ENCODE results near the gene HES7.
A peak's percentile ranks its signal among the peaks of the same experiment; 100 is the strongest.

HES7 gene

DNA sequence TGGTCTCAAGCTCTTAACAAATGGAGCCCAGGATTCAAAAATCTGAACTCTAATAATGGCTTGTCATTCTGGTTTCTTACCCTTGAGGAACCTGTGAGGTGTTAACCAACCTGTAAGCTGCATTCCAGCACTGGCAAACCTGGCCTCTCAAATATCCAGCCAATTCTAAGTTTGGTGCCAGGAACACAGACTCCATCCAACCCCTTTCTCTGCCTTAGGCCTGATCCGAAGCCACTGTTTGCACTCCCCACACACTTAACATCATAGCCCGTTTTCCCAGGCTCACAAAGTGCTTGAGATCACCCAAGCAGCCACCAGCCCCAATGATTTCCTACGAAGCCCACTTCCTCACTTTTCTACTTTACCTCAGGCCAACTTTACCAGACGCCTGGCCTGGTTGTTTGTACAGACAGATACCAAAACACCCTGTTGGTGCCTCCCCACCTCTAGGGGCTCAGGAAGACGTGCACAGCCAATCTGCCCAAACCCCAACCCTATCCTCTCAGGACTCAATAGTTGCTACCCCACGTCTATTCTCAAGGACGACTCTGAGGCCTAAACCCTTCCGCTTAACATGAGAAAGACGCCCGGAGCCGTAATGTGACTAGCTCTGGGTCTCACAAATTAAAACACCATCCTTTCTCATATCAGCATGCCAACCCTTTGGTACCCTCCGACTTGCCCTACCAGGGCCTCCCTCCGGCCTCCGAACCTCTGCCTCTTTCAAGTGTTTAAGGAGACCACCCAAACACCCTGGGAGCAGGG is 31.5 kb upstream of the HES7 start:
- no peak for DNase-seq (ENCODE audit: low read depth in 2 of 2)

DNA sequence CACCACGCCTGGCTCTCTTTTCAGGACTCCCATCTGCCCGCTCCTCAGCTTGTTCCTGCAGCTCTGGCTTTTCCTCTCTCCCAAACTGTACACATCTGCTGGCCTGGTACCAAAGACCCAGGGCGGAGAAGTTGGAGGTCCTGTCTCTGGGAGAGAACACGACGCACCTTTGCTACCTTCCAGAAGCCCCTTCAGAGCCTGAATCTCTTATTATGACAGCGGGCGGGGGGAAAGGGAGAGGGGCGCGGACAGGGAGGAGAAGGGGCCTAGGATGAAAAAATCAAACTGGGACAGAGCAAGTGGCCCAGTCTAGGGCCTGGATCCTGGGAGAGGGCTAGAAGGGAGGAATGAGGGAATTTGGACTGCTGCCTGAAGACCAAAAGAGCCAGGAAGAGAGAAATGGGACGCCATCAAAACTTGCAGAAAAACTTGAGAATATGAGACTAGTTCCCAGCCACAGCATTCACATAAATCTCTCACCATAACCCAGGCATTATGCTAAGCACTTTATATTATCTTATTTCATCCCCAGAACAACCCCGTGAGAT is 30.8 kb upstream of the HES7 start:
- no peak for DNase-seq (ENCODE audit: low read depth in 2 of 2)

GRCh38 chr17:8153957-8154607 is 30.2 kb upstream of the HES7 start:
- DNase-seq (ENCODE audit: low read depth in 2 of 2): peak; percentile 85 to 90

- DNase-seq (ENCODE audit: low read depth in 2 of 2): peak in 1 of 2 donors; percentile 58
Measured at GRCh38 chr17:8153525-8153956, 29.6 kb upstream of the HES7 start.

GRCh38 chr17:8153031-8153451 is 29.1 kb upstream of the HES7 start:
- DNase-seq (ENCODE audit: low read depth in 2 of 2): no peak

GRCh38 chr17:8152112-8152775 is 28.3 kb upstream of the HES7 start, which contains the start of gene PER1:
Gene PER1 (minus strand): TSS chr17:8152404. CDS start chr17:8150706, 1,698 bp downstream.
- peak; percentile 85 to 93 for DNase-seq (ENCODE audit: low read depth in 2 of 2)

- no peak for DNase-seq (ENCODE audit: low read depth in 2 of 2)
Measured at GRCh38 chr17:8151641-8152111, 27.8 kb upstream of the HES7 start.

- DNase-seq (ENCODE audit: low read depth in 2 of 2): peak; percentile 75 to 83
Measured at GRCh38 chr17:8151120-8151640, 27.3 kb upstream of the HES7 start.

- no peak for DNase-seq (ENCODE audit: low read depth in 2 of 2)
Measured at GRCh38 chr17:8150194-8151119, 26.6 kb upstream of the HES7 start.

- DNase-seq (ENCODE audit: low read depth in 2 of 2): no peak
Measured at GRCh38 chr17:8149419-8150193, 25.7 kb upstream of the HES7 start.

DNA sequence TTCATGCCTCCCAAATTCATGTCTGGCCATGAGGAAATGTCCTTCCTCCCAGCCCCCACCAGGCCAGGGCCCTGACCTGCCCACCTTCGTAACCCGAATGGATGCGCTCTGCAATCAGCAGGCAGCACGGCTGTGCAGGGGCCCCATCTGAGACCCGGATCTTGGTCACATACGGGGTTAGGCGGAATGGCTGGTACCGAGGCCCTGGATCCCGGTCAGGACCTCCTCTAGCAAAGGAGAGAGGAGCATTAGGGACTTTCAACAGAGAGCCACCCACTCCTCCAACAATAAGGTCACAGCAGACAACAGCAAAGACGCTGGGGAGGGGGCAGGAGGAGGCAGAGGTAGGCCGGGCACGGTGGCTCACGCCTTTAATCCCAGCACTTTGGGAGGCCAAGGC is 24.7 kb upstream of the HES7 start:
- no peak for DNase-seq (ENCODE audit: low read depth in 2 of 2)

GRCh38 chr17:8147805-8148404 is 24.0 kb upstream of the HES7 start:
- no peak for DNase-seq (ENCODE audit: low read depth in 2 of 2)

DNA sequence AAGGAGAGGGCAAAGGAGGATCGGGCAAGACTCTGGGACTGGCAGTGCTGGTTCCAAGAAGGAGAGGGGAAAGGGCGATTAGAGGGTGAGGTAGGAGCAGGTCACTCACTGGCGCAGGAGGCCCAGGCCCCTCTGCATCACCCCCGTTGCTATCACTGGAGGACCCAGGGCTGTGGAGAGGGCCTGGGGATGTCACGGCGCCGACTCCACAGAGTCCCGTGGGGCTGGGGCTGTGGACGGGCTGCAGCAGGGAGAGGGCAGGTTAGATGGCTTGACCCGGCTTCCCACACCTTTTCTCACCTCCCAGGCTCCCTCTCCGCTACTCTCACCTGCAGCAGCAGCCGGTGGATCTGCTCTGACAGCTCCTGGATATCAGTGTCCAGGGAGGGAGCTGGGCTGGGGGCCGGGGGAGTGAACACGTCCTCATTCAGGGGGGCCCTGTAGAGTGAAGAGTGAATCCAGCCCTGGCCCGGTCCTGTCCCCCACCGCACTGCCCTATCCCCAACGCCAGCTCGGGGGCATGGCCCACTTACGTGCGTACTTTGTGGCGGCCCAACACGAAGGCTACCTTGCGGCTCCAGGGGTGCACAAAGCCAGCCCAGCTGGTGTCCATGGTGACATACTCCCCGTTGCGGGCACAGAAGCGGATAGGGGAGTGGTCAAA is 23.4 kb upstream of the HES7 start:
- no peak for DNase-seq (ENCODE audit: low read depth in 2 of 2)

DNA sequence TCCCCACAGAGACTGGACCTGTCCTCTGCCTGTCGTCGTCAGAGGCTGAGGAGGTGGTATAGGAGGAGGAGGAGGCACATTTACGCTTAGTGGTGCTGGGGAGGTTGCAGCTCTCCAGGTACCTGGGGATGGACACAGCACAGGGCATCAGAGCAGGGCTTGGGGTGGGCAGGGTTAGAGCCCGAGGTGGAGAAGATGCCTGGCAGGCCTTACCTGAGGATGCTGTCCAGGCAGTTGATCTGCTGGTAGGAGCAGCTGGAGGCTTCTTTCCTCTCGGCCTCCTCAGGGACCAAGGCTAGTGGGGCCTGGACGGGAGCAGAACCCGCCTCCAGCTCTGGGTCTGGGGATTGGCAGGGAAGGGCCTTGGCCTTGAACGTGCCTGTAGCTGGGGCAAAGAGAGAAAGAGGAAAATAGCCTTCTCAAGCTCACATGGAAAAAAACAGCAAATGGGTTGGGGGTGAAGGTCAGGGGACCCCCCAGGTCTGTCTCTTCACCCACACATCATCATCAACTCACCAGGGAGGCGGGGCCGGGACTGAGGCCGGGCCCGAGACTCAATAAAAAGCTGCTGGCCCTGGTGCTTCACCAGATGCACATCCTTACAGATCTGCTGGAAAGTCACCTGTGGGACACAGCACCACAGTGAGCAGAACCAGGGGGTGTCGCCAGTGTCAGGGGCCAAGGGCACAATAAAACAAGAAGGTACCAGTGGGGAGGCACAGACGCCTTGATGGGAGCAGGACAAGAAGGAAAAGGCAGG is 22.7 kb upstream of the HES7 start:
- DNase-seq (ENCODE audit: low read depth in 2 of 2): no peak

DNA sequence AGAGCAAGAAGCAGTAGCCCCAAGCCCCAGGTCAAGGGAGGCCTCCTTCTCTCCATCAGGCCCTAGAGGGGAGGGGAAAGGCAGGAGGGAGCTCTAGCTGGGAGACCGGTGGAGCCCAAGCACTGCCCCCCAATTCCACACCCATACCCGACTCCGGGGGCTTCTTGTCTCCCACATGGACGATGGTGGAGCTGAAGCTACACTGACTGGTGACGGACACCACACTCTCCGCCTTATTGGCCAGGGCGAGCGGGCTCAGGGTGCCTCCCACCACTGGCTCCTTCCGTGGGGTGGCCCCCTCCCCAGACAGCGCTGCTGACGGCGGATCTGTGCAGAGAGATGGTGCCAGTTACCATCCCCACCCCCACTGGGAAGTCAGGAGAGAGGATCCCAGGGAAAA is 21.9 kb upstream of the HES7 start:
- DNase-seq (ENCODE audit: low read depth in 2 of 2): no peak

DNA sequence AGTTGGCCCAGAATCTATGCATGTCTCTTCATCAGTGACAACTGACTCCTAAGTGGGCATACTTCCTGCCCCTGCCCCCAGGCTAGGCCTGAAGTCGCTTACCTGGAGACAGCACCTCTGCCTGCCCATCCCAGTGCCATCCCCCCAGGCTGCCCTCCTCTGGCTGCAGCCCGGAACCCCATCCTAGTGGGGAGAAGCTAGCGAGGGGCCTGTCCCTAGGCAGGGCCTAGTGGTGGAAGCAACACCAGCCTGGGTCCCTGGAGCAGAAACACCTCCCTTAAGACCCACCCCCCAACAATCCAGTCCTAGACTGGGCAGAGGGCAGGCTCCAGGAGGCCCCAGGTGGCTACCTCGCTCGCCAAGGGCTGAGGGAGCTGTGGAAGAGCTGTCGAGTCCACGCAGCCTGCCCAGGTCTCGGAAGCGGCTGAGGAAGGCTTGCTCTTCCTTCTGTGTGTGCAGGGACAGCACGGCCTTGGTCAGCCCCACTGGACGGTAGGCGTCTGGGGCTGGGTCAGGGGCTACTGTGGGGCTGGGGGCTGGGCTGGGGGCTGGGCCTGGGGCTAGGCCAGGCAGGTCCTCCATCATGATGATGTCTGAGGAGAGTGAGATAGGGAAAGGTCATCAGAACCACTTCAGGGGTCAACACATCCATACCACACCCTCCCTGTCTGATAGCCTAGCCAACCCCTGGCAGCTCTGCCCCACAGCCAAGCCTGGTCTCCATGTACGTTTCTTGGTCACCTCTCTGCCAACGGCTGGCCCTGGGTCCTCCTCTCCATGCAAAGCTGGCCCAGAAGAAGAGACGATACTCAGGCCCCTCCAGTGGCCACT is 20.7 kb upstream of the HES7 start:
- no peak for DNase-seq (ENCODE audit: low read depth in 2 of 2)

GRCh38 chr17:8143581-8144400 is 19.9 kb upstream of the HES7 start:
- DNase-seq (ENCODE audit: low read depth in 2 of 2): no peak
